ELF-1 (cell line): ENCODE measurements around the gene IGF2BP1.
"Not testable (repeated sequence)": the region's sequence is repeated elsewhere in the genome, so short reads cannot be mapped to it uniquely, and the experiment has no call there.

ENCODE experiments used
- DNase-seq: peaks from one replicate; pipeline ENCODE4 v3.0.0-alpha.2; 2016; ENCODE audit warnings: low read depth, low spot score

IGF2BP1 gene

GRCh38 chr17:49053171-49053829 is 56.1 kb downstream of the IGF2BP1 start:
- no peak for DNase-seq

- DNase-seq = peak; percentile 66
Observed at GRCh38 chr17:49054342-49055092, 57.3 kb downstream of the IGF2BP1 start.

- DNase-seq = no peak
Observed at GRCh38 chr17:49055181-49055927, 58.2 kb downstream of the IGF2BP1 start.

GRCh38 chr17:49061524-49061943 is 64.3 kb downstream of the IGF2BP1 start:
- no peak for DNase-seq

- DNase-seq = no peak
Observed at GRCh38 chr17:49063652-49064051, 66.5 kb downstream of the IGF2BP1 start.

GRCh38 chr17:49067163-49067562 is 70.0 kb downstream of the IGF2BP1 start:
- DNase-seq = peak; percentile 46

DNA sequence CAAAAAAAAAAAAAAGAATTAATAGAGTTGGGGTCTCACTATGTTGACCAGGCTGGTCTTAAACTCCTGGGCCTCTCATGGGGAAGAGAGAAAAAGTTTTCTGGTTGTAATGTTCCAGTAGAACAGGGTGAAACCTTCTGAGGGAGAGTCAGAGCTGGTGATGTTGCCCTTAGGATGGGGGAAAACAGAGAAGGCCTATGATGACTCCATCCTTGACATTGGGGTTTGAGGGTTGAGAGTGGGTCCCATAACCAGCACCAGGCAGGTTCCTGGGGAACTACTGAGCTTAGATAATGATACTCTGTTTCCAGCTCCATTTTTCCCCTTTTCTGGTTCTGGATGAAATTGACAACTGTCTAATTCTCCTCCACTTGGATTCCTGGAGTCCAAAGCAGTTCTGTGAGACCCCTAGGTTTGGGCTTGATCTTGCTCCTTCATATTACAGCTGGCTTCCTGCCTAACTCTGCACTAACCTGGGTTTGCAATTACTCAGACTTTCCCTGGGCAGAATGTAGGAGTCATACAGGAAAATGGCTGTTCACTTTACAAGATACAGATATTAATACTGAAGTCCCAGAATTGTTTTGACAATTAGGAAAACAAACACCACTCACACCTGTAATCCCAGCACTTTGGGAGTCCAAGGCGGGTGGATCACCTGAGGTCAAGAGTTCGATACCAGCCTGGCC is 72.5 kb downstream of the IGF2BP1 start:
- DNase-seq = no peak

- no peak for DNase-seq
Observed at GRCh38 chr17:49071106-49071505, 73.9 kb downstream of the IGF2BP1 start.

DNA sequence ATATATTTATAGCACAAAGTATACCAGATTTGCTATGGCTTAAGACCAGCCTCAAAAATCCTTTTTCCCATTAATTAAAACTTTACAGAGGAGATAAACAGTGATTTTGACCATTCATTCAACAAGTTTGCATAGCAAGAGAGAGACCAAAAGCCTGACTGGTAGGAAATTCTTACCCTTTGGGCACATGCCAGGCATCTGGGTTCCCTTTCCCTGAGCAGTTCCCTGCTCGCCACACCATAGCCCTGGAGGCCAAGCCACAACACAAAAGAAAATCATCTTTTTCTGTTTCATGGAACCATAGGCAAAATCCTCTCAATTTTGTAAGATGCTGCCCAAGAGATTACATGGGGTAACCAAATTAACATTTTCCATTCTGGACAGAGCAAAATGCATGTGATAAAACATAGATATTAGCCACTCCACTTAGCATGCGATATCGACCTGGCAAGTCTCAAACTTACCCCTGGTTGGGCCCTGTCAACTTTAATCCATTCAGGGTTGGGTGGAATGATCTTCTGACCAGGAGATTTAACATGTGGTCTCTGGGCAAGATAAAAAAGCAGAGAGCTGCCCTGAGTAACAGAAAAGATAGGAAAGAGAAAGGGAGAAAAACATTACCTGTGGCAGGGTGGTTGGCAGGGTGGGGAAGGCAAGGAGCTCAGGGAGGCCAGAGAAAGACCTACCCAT is 77.8 kb downstream of the IGF2BP1 start:
- DNase-seq = no peak

GRCh38 chr17:49076573-49077384 is 79.6 kb downstream of the IGF2BP1 start:
- no peak for DNase-seq

DNA sequence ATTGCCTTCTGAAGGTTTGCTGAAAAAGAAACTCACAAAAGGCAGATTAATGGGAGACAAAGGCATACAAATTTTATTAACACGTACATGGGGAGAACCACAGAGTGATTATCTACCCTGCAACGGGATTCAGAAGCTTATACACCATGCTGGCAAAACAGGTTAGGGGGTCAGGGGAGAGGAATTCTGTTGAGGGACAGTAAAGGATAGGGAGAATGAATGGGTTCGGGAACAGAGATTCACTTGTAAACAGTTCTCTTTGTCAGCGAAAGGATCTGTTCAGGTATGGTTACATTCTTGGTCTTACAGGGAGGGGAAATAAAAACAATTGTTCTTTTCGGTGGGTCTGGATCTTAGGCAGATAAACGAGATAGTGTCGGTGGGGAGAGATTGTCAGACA is 81.1 kb downstream of the IGF2BP1 start:
- peak; percentile 50 for DNase-seq

DNA sequence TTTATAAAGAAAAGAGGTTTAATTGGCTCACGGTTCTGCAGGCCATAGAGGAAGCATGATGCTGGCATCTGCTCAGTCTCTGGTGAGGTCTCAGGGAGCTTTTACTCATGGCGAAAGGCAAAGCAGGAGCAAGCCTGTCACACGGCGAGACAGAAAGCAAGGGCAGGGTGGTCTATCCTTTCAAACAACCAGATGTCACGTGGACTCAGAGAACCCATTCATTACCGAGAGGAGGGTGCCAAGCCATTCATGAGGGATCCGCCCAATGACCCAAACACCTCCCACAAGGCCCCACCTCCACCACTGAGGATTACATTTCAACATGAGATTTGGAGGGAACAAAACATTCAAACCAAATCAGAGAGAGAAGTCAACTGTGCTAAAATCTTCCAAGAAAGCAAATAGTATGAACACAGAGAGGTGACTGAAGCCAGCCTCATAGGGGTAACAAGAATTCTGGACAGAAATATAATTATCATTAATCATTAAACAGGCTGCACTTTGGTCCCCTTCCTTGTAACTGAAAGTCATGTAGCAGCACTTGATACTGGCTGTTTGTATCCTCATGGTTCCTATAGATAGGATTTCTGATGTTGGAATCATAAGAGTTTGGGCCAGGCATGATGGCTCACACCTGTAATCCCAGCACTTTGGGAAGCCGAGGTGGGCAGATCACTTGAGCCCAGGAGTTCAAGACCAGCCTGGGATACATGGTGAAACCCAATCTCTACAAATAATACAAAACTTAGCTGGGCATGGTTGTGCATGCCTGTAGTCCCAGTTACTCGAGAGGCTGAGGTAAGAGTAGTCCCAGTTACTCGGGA is 82.9 kb downstream of the IGF2BP1 start:
- DNase-seq = no peak

DNA sequence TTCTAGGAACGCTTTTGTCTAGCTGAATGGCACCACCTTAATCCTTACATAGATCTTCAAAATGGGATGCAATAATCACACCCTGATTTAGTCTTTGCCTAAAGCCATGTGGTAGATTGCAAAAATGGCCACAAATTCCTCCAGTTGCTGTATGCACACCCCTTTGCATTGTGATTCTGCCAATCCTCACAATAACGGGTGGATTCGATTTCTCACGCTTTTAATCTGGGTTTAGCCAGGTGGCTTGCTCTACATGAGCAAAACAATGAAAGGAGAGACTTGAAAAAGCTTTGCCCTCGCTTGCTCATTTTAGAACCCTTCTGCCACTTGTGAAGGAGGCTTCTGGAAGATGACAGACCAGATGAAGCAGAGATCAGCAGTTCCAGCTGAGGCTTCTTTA is 85.0 kb downstream of the IGF2BP1 start:
- no peak for DNase-seq

- not testable (repeated sequence) for DNase-seq
Observed at GRCh38 chr17:49085046-49085445, 87.9 kb downstream of the IGF2BP1 start.

- DNase-seq = no peak
Observed at GRCh38 chr17:49085565-49086315, 88.6 kb downstream of the IGF2BP1 start.

GRCh38 chr17:49086316-49086605 is 89.1 kb downstream of the IGF2BP1 start:
- no peak for DNase-seq

- peak; percentile 9 for DNase-seq
Observed at GRCh38 chr17:49086649-49087048, 89.5 kb downstream of the IGF2BP1 start.

DNA sequence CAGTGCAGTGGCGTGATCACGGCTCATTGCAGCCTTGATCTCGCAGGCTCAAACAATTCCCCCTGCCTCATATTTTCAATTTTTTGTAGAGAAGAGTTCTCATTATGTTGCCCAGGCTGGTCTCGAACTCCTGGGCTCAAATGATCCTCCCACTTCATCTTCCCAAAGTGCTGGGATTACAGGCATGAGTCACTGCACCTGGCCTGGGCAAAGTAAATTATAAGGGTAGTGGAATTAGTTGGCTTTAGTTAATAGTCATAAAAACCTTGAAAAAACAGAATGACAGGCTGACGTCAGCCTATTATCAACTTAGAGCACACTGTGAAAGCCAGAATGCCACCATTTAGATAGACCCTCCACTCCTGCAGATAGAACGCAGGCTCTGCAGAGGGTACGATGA is 91.9 kb downstream of the IGF2BP1 start:
- DNase-seq = no peak
